WTC11 (cell line): ENCODE measurements around the gene CREB3. TPM values are rescaled to one million over a fixed set of nuclear protein-coding genes. Genes with fewer than 3 reads are reported as not detected.

ENCODE experiments used
- ATAC-seq: fragments of 200-7000 bp; cut with Tn5 transposase; 2 replicates; pipeline ENCODE4 v1.10.0; 2021; ENCODE audit warnings: mild to moderate bottlenecking, moderate library complexity
- CTCF ChIA-PET: fragments of 300-600 bp; sonication (Branson Sonifier 250); formaldehyde crosslinking; loops from one replicate; lab custom pipeline; 2021; ENCODE audit warnings: antibody characterized with exemption; lab: Charles Lee
- POLR2A ChIA-PET: fragments of 350-600 bp; sonication (Branson Sonifier 250); formaldehyde crosslinking; loops from one replicate; lab custom pipeline; 2021; ENCODE audit warnings: antibody characterized with exemption; lab: Charles Lee
- DNase-seq: peaks from one replicate; pipeline ENCODE4 v3.0.0; 2021; ENCODE audit warnings: low spot score
- H3K27ac Mint-ChIP-seq: 2 replicates; pipeline ENCODE4 v1.8.0; 2021; ENCODE audit warnings: mixed read lengths
- H3K27me3 Mint-ChIP-seq: 2 replicates; pipeline ENCODE4 v1.8.0; 2021; ENCODE audit warnings: low read depth, mild to moderate bottlenecking, moderate library complexity, mixed read lengths
- H3K36me3 Mint-ChIP-seq: 2 replicates; pipeline ENCODE4 v1.8.0; 2021; ENCODE audit warnings: mixed read lengths
- H3K4me1 Mint-ChIP-seq: 2 replicates; pipeline ENCODE4 v1.8.0; 2022; ENCODE audit warnings: mixed read lengths
- H3K4me3 Mint-ChIP-seq: 2 replicates; pipeline ENCODE4 v1.8.0; 2021; ENCODE audit warnings: mild to moderate bottlenecking, moderate library complexity, mixed read lengths
- H3K9me3 Mint-ChIP-seq: 2 replicates; pipeline ENCODE4 v1.8.0; 2021; ENCODE audit warnings: mixed read lengths
- ATF3 ChIP-seq: sonication (generic); formaldehyde crosslinking; conservative IDR thresholded peaks from 2 replicates; pipeline ENCODE4 v1.8.1; 2022; ENCODE audit warnings: mild to moderate bottlenecking, missing genetic modification reagents
- CREB1 ChIP-seq: sonication (generic); formaldehyde crosslinking; IDR thresholded peaks from 2 replicates; pipeline ENCODE4 v1.8.0; 2023; ENCODE audit warnings: mild to moderate bottlenecking, missing genetic modification reagents
- CREM ChIP-seq: sonication (generic); formaldehyde crosslinking; IDR thresholded peaks from 2 replicates; pipeline ENCODE4 v1.8.1; 2022; ENCODE audit warnings: mild to moderate bottlenecking, missing genetic modification reagents, moderate library complexity
- CTCF ChIP-seq: fragments of 200-600 bp; IDR thresholded peaks from 2 replicates; pipeline ENCODE4 v1.8.0; 2022; ENCODE audit warnings: antibody characterized with exemption
- E2F4 ChIP-seq: sonication (generic); formaldehyde crosslinking; IDR thresholded peaks from 2 replicates; pipeline ENCODE4 v1.8.1; 2022; ENCODE audit warnings: low read depth, mild to moderate bottlenecking, moderate library complexity, missing genetic modification reagents, borderline replicate concordance
- ERG ChIP-seq: fragments of 250-450 bp; sonication (Bioruptor Pico); IDR thresholded peaks from 2 replicates; pipeline ENCODE4 v1.8.0; 2021; ENCODE audit warnings: mild to moderate bottlenecking
- FOXP4 ChIP-seq: sonication (generic); formaldehyde crosslinking; IDR thresholded peaks from 2 replicates; pipeline ENCODE4 v1.8.0; 2022; ENCODE audit warnings: mild to moderate bottlenecking, missing genetic modification reagents
- GRHL2 ChIP-seq: fragments of 250-450 bp; sonication (Bioruptor Pico); IDR thresholded peaks from 2 replicates; pipeline ENCODE4 v1.8.0; 2022; ENCODE audit warnings: mild to moderate bottlenecking, moderate library complexity; ENCODE audit not compliant: insufficient replicate concordance, severe bottlenecking
- HMGXB4 ChIP-seq: sonication (generic); formaldehyde crosslinking; IDR thresholded peaks from 2 replicates; pipeline ENCODE4 v1.8.1; 2023; ENCODE audit warnings: mild to moderate bottlenecking, moderate library complexity, missing genetic modification reagents
- JAZF1 ChIP-seq: fragments of 250-450 bp; sonication (Bioruptor Pico); IDR thresholded peaks from 2 replicates; pipeline ENCODE4 v1.9.0; 2021; ENCODE audit warnings: moderate library complexity, mild to moderate bottlenecking, inconsistent platforms
- NFYB ChIP-seq: sonication (generic); formaldehyde crosslinking; conservative IDR thresholded peaks from 2 replicates; pipeline ENCODE4 v1.8.0; 2022; ENCODE audit warnings: low read depth, missing genetic modification reagents
- NR1H2 ChIP-seq: sonication (generic); formaldehyde crosslinking; IDR thresholded peaks from 2 replicates; pipeline ENCODE4 v1.9.0; 2021; ENCODE audit warnings: mild to moderate bottlenecking, moderate library complexity, missing genetic modification reagents
- PRRX2 ChIP-seq: fragments of 250-450 bp; sonication (Bioruptor Pico); IDR thresholded peaks from 2 replicates; pipeline ENCODE4 v1.8.0; 2021; ENCODE audit warnings: mild to moderate bottlenecking
- SMAD4 ChIP-seq: sonication (generic); formaldehyde crosslinking; IDR thresholded peaks from 2 replicates; pipeline ENCODE4 v1.8.0; 2022; ENCODE audit warnings: mild to moderate bottlenecking, missing genetic modification reagents
- TEAD4 ChIP-seq: sonication (generic); formaldehyde crosslinking; IDR thresholded peaks from 2 replicates; pipeline ENCODE4 v1.8.0; 2022; ENCODE audit warnings: mild to moderate bottlenecking, missing genetic modification reagents
- ZNF138 ChIP-seq: sonication (generic); formaldehyde crosslinking; conservative IDR thresholded peaks from 2 replicates; pipeline ENCODE4 v1.8.1; 2022; ENCODE audit warnings: mild to moderate bottlenecking, moderate library complexity, missing genetic modification reagents
- ZNF232 ChIP-seq: sonication (generic); formaldehyde crosslinking; IDR thresholded peaks from 2 replicates; pipeline ENCODE4 v1.8.0; 2022; ENCODE audit warnings: mild to moderate bottlenecking, missing genetic modification reagents
- ZNF416 ChIP-seq: fragments of 250-450 bp; sonication (Bioruptor Pico); IDR thresholded peaks from 2 replicates; pipeline ENCODE4 v1.9.0; 2021; ENCODE audit warnings: mild to moderate bottlenecking, inconsistent platforms
- total RNA-seq: library from RNA; stranded (reverse); gene quantifications from 3 replicates; pipeline ENCODE4 v1.2.3, GENCODE V29; 2021

CREB3 gene
- total RNA-seq, 1 experiment from 2014 or later, result 21.4 TPM

- H3K36me3 Mint-ChIP-seq, result peaks cover 8% of the 10 kb centered on the region
- peak overlapping the region; percentile 90 for H3K4me3 Mint-ChIP-seq
- no peaks in the 10 kb centered on the region for H3K9me3 Mint-ChIP-seq
- peak; percentile 29 for ATAC-seq
- POLR2A ChIA-PET, result interaction anchor here (0.5 to 2.6 kb wide), 4 partner anchors 11 to 148 kb away, joined by 3 to 14 read pairs (median 4); partner anchors contain the start of gene TPM2
- TF ChIP-seq CREB1 (CRISPR knock-in tag) (no peak), SMAD4 (CRISPR knock-in tag) (no peak), HMGXB4 (no peak), PRRX2 (no peak), GRHL2 (CRISPR knock-in tag) (no peak), TEAD4 (CRISPR knock-in tag) (no peak), NR1H2 (CRISPR knock-in tag) (no peak), CTCF (no peak; the same call in 1 of the 2 replicates), ZNF416 (no peak), ERG (CRISPR knock-in tag) (no peak), ATF3 (no peak), ZNF232 (CRISPR knock-in tag) (no peak)
- CTCF ChIA-PET, result interaction anchor here (0.6 to 8.3 kb wide), 22 partner anchors 10 to 736 kb away, joined by 3 to 103 read pairs (median 9); partner anchors contain the start of genes ARHGEF39, CCDC107, GBA2 and HINT2
- no peak overlapping the region for H3K27ac Mint-ChIP-seq
- no peaks in the 10 kb centered on the region for H3K27me3 Mint-ChIP-seq
- H3K4me1 Mint-ChIP-seq, result peaks cover 14% of the 10 kb centered on the region
- peak; percentile 28 for DNase-seq
Observed at GRCh38 chr9:35729700-35730485, 2.6 kb upstream of the CREB3 start.

- no peaks in the 10 kb centered on the region for H3K27me3 Mint-ChIP-seq
- CTCF ChIA-PET, result interaction anchor here (0.6 to 8.3 kb wide), 15 partner anchors 17 to 215 kb away, joined by 3 to 103 read pairs (median 7); partner anchors contain the start of genes ARHGEF39, CCDC107, GBA2 and RGP1
- no peaks in the 10 kb centered on the region for H3K9me3 Mint-ChIP-seq
- H3K27ac Mint-ChIP-seq, result peak overlapping the region; percentile 22; the same call in 1 of the 2 replicates
- peak overlapping the region; percentile 90 for H3K4me3 Mint-ChIP-seq
- no peak for TF ChIP-seq E2F4 (CRISPR knock-in tag)
- TF ChIP-seq FOXP4, result no peak
- no peak for TF ChIP-seq NFYB
- TF ChIP-seq JAZF1 (CRISPR knock-in tag), result no peak
- no peak for TF ChIP-seq ZNF138 (CRISPR knock-in tag)
- no peak for TF ChIP-seq CREM (CRISPR knock-in tag)
- POLR2A ChIA-PET, result interaction anchor here (0.5 to 2.2 kb wide), 5 partner anchors 10 to 148 kb away, joined by 3 to 11 read pairs (median 4); partner anchors contain the start of gene TPM2
- DNase-seq (no peak), ATAC-seq (no peak)
- peaks cover 11% of the 10 kb centered on the region for H3K36me3 Mint-ChIP-seq
- peaks cover 14% of the 10 kb centered on the region for H3K4me1 Mint-ChIP-seq
Observed at GRCh38 chr9:35730486-35730854, 2.0 kb upstream of the CREB3 start.
